HG03060 (cell line): ENCODE measurements around the gene HIPK3.
"Not testable (repeated sequence)": the region's sequence is repeated elsewhere in the genome, so short reads cannot be mapped to it uniquely, and the experiment has no call there.

Experiments
- ATAC-seq: cut with Tn5 transposase; IDR thresholded peaks from one replicate; pipeline ENCODE4 v1.9.1; 2021; ENCODE audit warnings: low read depth, moderate number of reproducible peaks; ENCODE audit not compliant: unreplicated experiment

Gene HIPK3

DNA sequence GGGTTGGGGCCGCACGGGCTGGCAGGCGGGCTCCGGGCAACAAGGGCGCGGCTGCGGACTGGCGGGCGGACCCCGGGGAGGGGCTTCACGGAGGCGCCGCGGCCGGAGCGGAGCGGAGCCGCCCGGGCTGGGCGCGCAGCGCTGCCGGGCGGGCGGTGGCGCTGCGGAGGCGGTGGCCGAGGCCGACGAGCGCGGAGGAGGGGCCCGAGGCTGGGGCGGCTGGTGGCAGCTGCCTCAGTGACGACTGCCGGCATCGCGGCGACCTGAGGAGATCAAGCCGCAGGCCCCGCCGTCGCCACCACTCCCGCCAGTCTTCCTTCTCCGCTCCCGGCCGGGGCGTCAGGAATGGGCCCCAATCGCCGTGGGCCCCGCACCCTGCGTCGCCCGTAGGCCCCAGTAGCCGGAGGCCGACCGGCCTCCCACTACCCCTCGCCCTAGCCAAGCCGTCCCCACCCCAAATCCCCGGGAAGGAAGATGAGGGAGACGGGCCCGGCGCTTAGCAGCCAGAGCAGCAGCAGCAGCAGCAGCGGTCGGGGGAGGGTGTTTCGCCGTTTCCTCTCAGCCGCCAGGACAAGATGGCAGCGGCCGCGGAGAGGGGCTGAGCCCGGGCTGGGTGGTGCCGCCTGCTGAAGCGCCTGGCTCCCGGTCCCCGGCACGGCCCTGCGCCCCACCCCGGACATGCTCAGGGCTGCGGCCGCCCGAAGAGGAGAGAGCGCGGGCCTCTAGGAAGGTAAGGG is at the start of gene HIPK3:
TSS of gene HIPK3 (plus strand) at position 222 of the 737 bp plus-strand sequence.
- ATAC-seq: no peak

DNA sequence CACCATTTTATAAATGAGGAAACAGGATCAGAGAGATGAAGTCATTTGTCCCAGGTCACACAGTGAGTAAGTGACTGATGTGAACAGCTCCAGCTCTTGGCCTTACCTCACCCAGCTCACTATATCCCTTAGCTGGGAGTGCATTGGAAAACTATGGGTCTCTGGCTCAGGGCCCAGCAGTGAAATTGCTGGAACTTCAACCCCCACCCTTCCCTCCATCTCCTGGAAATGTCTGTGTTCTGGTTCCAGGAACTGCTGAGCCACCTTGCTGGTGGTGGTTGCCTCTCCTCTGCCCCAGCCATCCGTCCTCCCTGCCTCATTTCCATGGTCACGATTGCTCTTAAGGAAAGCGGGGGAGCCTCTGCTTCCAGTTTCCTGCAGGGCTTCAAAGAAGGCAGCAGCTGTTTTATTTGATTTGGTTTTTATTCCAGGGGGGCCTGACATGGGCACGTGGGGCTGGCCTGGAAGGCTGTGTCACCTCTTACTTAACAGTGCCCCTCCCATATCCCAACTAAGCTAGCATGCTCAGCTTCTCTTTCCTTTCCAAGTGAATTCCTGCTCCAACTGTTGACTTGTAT is 49.7 kb upstream of the HIPK3 start:
- ATAC-seq: no peak

DNA sequence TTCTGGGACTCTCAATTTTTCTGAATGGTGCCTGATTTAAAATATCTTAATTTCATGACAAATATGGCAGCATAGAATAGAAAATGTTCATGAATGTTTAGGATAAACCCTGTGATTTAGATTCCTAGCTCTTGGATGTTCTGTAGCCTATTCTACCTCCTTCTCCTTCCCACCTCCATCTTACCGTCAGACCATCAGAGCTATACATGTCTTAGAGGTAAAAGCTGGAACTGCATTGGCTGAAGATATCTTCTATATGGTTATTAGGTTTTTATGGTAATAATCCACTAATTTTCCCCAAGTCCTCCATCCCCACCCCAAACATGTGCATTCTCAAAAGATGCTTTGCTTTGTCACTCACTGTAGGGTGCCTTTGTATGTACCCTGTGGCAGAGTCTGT is 49.0 kb upstream of the HIPK3 start:
- no peak for ATAC-seq

DNA sequence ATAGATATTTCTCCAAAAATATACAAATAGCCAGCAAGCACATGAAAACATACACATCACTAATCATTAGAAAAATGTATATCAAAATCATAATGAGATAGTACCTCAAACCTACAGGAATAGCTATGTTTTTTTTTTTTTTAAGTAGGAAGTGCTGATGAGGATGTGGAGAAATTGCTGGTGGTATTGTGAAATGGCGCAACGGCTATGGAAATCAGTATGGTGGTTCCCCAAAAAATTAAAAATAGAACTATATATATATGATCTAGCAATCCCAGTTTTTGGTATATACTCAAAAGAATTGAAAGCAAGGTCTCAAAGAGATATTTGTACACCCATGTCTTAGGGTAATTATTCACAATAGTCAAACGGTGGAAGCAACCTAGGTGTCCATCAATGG is 46.0 kb upstream of the HIPK3 start:
- ATAC-seq: no peak

DNA sequence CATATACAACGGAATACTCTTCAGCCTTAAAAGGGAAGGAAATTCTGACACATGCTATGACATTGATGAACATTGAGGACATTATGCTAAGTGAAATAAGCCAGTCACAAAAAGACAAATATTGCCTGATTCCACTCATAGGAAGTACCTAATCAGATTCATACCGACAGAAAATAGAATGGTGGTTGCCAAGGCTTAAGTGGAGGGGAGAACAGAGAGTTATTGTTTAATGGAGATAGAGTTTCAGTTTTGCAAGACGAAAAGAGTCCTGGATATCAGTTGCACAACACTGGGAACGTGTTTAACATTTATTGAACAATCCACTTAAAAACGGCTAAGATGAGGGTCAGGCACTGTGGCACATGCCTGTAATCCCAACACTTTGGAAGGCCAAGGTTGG is 45.6 kb upstream of the HIPK3 start:
- no peak for ATAC-seq

DNA sequence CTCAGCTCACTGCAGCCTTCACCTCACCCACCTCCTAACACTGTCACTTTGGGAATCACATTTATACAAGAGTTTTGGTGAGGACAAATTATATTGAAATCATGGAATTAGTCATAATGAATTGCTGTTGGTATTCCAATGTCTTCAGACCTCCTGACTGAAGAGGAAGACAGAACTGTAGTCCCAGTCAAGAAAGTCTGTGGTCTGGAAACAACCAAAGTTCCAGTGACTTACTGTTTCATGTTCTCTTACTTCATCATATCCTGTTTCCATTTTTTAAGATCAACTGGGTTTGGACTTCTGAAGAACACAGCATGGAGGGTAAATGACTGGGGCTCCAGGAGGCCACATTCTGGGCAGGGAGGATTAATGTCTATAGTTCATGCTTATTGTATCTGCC is 43.0 kb upstream of the HIPK3 start:
- ATAC-seq: no peak

DNA sequence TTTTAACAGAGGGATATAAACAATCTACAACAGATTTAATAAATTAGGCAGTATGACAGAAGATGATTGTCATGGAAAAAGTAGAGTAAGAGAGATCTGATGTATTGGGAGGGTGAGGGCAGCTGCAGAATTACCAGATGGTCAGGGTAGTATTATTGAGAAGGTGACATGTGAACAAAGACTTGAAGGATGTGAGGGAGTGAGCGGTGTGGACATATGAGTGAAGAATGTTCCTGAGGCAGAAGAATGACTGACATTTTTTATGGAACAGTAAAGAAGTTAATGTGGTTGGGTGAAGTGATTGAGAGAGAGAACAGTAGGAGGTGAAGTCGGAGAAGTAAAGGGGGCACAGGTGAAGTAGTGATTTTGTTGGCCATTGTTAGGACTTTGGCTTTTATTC is 42.4 kb upstream of the HIPK3 start:
- ATAC-seq: no peak

DNA sequence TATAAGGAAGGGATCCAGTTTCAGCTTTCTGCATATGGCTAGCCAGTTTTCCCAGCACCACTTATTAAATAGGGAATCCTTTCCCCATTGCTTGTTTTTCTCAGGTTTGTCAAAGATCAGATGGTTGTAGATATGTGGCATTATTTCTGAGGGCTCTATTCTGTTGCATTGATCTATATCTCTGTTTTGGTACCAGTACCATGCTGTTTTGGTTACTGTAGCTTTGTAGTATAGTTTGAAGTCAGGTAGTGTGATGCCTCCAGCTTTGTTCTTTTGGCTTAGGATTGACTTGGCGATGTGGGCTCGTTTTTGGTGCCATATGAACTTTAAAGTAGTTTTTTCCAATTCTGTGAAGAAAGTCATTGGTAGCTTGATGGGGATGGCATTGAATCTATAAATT is 40.5 kb upstream of the HIPK3 start:
- not testable (repeated sequence) for ATAC-seq

DNA sequence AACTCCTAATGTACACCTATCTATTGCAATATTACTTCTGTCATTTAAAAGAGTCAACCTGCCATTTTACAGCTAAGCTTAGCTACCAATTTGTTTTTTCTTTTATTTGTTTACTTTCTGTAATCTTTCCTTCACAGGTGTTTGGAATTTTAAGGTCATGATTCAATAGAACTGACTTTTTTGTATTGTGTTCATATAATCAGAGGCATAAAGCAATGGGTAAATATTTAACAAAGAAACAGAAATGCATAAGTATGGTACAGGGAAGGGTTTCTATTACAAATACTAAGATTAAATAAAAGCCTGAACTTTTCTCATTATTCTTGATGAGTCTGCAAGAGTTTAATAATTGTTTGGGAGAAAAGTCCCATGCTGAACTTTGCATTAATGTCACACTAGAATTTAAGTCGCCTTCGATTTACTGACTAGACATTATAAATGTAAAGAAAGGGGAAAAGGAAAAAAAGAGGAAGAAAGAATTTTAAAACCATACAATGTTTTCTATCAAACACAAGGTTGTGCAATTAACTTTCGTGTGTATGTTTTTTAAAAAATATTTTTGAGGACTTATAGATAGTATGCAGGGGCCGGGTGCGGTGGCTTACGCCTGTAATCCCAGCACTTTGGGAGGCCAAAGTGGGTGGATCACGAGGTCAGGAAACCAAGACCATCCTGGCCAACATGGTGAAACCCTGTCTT is 35.0 kb upstream of the HIPK3 start:
- ATAC-seq: no peak

DNA sequence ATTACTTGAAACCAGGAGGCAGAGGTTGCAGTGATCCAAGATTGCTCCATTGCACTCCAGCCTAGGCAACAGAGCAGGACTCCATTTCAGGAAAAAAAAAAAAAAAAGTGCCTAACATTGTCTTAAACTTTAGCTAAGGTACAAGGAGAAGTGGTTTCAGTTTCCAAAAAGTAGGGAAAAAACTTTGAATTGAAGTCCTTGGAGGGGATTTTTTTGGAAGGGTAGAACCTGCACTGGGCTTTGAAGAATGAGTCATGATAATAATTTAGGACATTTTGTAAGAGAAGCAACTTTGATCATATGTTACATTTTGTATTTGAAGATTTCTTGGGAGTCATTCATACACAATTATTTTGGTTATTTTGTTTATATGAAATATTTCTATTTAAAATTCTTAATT is 31.8 kb upstream of the HIPK3 start:
- ATAC-seq: no peak

DNA sequence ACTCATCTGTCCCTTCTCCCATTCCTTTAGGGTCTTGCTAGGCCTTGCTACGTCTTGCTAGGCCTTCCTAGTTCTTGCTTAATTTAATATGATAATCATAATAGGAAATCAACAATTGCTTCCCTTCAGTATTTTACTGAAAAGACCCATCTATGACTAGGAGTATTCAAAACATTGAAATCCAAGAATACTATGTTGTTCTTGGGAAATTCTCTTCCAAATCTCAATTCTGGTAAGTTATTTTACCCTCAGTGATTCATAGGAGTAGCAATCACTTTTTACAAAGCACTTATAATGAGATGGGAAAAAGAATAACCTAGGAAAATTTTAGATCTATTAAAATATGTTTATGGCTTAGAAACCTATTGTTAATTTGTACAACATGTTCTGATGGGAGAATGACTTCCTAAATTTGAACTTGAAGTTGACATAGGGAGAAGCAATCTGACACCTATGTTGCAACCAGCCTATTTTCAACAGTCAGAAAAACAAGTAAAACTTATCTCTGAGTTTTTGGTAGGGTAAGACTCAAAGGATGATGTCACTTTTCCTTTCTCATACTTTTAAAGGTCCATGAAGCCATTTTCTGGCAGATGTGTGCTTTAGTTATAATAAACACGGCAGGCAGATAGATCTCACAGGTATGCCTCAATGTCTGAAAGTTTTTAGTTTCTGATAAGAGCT is 29.5 kb upstream of the HIPK3 start:
- no peak for ATAC-seq

DNA sequence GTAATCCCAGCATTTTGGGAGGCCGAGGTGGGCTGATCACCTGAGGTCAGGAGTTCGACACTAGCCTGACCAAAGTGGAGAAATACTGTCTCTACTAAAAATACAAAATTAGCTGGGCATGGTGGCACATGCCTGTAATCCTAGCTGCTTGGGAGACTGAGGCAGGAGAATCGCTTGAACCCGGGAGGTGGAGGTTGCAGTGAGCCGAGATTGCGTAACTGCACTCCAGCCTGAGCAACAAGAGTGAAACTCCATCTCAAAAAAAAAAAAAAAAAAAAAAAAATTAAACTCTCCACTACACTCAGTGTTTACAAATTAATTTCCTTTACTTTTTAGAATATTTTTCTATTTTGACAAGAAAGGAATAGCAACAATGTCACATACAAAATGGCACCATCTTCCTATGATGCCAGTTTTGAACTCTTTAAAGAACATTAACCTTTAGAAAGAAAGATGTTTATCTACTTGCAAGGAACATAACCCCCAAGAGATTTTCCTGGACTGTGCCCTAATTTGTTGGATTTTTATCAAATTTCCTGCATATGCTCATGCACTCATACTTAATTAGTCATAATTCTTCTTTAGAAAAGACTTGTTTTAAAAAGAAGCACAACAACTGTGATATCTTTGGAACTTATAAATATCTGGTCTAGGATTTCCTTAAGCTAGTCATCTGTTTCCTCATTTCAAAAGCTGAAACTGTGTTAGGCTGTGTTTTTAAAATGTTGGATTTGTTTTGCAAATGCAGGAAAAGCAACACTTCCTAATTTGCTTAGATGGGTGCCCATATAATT is 22.6 kb upstream of the HIPK3 start:
- no peak for ATAC-seq

DNA sequence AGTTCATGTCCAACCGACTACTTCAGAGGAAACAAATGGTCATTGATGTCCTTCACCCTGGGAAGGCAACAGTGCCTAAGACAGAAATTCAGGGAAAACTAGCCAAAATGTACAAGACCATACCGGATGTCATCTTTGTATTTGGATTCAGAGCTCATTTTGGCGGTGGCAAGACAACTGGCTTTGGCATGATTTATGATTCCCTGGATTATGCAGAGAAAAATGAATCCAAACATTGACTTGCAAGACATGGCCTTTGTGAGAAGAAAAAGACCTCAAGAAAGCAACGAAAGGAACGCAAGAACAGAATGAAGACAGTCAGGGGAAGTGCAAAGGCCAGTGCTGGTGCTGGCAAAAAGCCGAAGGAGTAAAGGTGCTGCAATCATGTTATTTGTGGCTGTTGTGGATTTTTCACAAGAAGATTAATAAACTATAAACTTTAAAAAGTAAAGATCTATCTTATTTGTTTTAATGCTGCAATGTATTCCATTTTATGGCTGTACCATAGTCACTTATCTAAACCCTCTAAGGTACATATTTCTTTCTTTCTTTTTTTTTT is 20.1 kb upstream of the HIPK3 start:
- ATAC-seq: no peak

DNA sequence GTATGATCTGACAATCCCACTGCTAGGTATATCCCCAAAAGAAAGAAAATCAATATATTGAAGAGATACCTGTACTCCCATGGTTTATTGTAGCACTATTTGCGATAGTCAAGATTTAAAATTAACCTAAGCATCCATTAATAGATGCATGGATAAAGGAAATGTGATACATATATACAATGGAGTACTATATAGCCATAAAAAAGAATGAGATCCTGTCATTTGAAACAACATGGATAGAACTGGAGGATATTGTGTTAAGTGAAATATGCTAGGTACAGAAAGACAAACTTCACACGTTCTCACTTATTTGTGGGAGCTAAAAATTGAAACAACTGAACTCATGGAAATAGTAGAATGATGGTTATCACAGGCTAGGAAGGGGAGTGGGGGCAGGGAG is 14.6 kb upstream of the HIPK3 start:
- ATAC-seq: no peak

DNA sequence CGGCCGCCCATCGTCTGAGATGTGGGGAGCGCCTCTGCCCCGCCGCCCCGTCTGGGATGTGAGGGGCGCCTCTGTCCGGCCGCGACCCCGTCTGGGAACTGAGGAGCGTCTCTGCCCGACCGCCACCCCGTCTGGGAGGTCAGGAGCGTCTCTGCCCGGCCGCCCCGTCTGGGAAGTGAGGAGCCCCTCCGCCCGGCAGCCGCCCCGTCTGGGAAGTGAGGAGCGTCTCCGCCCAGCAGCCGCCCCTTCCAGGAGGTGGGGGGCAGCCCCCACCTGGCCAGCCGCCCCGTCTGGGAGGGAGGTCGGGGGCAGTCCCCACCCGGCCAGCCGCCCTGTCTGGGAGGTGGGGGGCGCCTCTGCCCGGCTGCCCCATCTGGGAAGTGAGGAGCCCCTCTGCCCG is 13.5 kb upstream of the HIPK3 start:
- ATAC-seq: not testable (repeated sequence)

DNA sequence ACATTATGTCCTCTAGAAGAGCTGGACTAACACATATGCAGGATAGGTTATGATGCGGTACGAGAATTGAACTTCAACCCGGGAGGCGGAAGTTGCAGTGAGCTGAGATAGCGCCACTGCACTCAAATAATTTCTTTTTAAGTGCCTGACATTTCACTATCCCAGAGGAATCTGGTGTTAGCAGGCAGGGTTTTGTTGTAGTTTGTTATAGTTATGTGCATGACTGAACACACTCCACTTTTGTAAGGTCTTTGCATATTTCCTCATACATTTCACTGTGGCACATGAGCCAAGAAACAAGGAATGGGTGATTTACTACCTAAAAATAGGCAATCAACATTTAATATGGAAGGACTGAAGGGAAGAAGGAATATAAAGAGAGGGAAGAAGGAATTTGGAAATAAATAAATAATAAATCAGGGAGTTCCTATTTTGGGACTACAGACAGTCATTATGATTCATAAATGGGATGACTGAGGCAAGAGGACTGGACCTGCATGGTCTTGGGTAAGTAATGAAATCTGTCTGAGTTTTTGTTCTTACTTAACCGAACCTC is 8.7 kb upstream of the HIPK3 start:
- ATAC-seq: no peak

DNA sequence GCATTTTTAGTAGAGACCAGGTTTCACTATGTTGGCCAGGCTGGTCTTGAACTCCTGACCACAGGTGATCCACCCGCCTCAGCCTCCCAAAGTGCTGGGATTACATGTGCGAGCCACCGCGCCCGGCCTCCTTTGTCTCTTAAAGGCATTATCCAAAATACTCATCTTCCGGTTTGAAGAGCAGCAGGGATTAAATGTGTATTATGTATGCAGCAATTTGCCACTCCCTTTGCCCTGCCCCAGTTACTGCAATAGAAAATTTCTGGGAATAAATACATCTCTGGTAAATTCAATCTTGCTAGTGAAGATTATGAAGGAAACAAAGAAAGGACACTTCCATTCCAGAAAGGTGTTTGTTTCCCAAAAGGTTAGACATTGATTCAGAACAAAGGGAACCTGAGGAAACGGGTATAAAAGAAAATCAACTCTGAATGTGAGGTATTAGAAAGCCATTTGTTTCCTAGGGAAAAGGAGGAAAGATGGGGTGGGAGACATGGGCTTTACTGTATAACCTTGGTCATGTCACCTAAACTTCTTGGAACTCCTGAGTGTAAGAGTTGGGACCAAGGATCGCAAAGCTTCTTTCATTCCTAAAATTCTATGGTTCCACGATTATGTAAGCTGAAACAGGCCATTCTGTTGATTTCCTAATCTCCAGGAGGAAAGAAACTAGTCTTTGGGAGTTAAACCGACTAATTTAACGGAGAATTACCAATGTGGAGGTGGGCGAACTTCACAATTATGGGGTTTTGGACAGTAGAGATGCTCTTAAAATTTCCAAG is 959 bp upstream of the HIPK3 start:
- no peak for ATAC-seq

DNA sequence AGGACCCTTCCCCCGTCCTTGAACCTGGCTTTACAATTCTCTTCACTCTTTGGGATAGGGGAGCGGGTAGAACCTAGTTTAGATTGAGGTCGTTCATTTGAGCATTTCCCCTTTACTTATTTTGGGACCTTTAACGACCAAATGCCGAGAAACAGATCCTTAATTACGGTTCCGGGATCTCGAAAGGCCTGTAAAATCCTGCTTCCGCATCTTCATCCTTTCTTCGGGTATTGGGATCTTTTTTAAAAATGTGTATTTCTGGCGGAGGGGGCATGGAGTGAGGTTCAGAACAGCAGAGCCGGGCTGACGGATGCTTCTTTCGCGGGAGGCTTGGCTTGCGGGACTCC is 395 bp upstream of the HIPK3 start:
- no peak for ATAC-seq

DNA sequence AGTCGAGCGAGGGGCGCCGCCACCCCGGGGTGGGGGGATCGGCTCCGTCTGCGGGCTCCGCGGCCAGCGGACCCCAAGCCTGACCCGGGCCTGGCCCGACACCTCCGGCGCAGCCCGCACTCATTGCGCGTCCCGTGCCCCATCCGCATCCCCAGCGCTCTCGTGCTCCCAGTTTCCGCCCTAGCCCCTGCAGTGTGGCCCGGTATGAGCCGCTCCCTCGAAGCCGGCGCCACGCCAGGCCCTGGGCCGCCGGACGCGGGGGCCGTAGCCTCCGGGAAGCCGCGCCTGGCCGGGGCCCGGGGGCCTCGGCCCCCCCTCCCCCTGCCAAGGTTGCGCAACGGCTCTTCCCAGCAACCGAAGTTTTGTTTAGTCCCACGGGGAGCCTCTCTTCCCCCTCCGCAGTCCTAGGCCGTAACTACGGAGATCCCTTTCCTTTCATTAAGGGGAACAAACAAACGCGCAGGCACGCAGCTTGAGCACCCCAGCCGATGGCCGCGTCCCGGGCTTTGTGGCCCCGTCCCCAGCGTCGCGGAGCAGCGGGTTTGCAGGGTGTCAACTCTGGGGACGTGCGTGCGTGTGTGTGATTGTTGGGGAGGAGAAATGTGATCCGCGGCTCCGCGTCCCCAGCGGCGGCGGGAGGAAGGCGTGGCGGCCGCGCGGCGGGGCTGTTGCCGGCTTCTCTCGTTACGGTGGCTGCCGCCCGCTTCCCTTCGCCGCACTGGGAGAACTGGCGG is 883 bp downstream of the HIPK3 start:
- no peak for ATAC-seq
